GM21576 (cell line): ENCODE measurements around the gene FLG.
"Not testable (repeated sequence)": the region's sequence is repeated elsewhere in the genome, so short reads cannot be mapped to it uniquely, and the experiment has no call there.

Source experiments
- ATAC-seq: cut with Tn5 transposase; IDR thresholded peaks from one replicate; pipeline ENCODE4 v1.9.1; 2021; ENCODE audit warnings: mild to moderate bottlenecking, moderate library complexity; ENCODE audit not compliant: unreplicated experiment

FLG gene

DNA sequence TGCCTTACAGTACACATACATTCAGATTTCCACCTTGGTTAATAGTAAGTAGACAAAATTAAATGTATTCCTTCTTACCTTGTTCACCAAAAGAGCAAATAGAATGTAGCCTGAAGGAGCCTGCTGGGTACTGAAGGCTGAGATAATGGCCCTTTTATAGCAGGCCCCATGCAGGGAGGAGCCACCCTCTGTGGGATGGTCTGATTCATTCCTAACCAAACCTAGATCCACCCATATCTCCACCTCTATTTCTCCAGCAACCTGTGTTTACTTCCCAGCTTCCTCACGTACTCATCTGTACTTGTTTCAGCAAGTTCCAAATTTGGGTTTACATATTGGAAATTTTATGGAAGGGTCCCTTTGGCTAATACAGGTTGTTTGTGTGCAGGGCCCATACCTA is at the start of gene FLG:
TSS of gene FLG (minus strand) at position 129 of the 400 bp plus-strand sequence. CDS start 9,783 bp downstream, outside the sequence.
- ATAC-seq: no peak

DNA sequence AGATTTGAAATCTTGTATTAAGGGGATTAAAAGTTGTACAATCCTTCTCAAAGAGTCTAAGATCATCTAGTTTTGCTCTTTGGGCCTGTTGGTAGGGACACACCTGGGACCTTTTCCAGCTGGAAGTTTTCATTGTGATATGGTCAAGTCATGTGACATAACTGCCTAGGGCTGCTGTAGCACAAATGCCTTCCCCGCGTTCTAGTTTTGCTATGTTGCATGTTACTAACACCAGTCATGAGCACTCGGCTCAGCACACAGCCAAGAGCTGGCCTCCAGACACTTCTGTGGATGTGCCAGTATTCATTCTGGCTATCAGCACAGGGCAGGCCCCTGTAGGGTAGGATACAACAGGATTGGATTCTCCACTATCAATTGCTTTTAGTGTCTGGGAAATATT is 49.4 kb upstream of the FLG start:
- no peak for ATAC-seq

- ATAC-seq: no peak
Measured at GRCh38 chr1:152372672-152373071, 47.6 kb upstream of the FLG start.

GRCh38 chr1:152367436-152367835 is 42.4 kb upstream of the FLG start:
- no peak for ATAC-seq

DNA sequence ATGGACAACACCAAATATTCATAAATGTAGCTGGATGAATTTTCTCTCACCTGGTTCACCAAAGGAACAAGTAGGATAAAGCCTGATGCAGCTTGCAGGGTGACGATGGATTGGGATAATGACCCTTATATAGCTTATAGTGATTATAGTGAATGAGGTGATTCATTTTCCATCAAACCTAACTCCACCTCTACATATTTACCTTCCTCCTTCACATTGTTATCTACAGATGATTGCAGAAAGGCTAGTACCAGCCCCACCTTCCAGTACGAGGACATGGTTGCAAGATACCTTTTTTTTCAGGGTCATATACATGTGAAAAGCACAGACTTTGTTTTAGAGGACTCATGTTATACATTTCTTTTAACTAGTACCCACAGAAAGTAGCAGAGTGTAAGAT is 34.9 kb upstream of the FLG start, which contains the start of gene FLG2:
TSS of gene FLG2 (minus strand) at position 101 of the 400 bp plus-strand sequence. CDS start 1,122 bp downstream, outside the sequence.
- ATAC-seq: no peak

DNA sequence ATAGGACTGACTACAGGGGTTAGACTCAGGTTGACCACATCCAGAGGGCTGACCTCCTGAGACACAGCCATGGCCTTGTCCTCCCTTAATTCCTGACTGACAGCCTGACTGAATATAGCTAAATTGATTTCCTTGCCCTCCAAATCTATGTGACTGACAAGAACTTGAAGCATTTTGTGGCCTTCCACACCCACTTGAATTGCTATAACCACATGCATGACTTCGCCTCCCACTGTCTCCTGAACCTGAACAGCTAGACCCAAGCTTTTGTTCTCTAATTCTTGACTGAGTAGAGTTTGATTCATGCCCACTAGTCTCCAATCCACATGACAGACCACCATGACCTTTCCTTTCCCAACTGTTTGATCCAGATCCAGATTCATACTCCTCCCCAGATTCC is 31.7 kb upstream of the FLG start:
- no peak for ATAC-seq

GRCh38 chr1:152349611-152350010 is 24.6 kb upstream of the FLG start:
- ATAC-seq: no peak

DNA sequence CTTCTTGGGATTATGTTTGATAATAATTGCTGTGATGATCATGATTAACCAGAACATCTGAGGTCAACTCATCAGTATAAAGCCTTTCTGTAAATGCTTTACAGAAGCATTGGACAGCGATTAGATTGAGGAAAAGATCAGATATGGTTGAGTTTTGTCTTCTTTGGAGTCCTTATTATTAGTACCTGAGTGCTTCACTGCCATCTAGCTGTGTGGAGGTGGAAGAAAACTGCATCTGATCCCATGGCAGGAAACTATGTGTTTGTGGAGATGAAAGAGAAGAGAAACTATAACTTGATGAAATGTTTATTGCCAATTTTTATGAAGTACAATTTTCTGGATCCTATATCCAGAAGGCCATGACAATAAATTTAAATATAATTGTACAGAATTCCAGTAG is 23.4 kb upstream of the FLG start:
- ATAC-seq: no peak

DNA sequence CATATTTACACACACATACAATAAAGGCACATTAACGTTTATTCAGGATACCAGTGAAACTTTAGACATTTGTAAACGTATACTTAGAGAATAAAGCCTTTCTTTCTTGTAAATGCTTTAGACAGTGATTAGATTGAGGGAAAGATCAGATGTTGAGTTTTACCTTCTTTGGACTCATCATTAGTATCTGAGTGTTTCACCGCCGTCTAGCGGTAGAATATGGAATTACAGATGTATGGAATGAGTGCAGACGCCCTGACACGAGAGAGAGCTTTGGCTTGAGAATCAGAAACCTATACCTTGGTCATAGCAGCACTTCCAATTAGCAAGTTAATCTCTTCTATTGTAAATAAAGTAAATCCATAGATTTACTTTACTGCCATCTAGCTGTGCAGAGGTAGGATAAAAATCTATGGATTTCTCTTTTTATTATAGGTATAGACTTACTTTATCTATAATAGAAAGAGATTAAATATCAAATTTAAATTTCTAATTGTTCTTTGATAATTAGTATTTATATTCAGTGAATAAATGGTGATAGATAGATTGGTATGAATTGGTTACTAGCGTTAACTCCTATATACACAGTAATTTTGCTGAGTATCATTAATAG is 22.2 kb upstream of the FLG start:
- no peak for ATAC-seq

DNA sequence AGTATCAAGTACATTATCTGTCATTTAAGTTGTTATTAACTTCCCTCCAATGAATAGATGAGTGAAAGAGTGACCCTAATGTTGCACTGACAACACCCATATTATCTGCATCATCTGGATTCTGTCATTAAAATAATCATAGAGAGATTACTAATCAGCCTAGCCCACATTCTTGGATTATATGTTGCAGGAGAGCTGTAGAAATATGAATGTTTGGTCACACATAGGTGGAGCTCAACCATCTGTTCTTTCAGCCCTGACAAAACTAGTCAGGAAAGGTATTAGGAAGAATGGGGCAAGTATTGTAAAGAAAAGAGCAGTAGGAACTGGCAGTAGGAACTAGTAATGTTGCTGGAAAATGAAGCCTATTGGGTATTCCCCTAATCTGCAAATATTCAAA is 19.4 kb upstream of the FLG start:
- no peak for ATAC-seq

DNA sequence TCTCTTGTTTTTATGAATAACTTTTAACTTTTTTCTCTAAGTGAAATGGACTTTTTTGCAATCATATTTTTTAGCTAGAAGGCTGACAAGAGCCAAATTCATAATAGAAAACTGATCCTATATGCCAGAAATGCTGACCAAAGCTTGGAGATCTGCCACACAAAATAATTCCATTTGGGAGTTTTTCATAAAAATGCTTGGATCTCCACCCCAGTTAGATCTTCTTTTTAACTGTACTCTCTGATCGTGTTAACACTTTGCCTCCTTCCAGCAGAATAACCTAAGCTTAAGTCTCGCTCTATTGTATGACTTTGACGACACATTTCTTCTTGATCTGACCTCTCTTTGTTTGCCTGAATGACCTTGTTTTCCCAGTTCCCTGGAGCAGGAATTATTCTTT is 18.0 kb upstream of the FLG start:
- ATAC-seq: no peak

- ATAC-seq: no peak
Measured at GRCh38 chr1:152335399-152335798, 10.4 kb upstream of the FLG start.

GRCh38 chr1:152328801-152329391 is 3.9 kb upstream of the FLG start:
- ATAC-seq: no peak

DNA sequence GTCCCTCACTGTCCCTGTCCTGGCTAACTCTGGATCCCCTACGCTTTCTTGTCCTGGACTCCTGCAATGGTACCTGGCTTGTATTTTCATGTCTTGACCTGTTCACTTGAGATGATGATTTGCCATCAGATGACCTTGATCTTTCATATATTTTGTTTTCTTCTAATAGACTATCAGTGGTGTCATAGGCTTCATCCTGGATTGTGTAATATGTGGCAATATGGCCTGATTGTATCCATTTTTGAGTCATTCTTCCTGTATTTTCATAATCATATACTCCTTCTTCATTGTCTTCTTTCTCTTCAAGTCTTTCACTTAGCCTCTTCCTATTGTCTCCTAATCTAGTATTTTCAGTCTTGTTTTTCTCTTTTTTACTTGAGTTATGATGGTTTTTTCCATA is 11.1 kb downstream of the FLG start:
- ATAC-seq: no peak

GRCh38 chr1:152313319-152313801 is 11.7 kb downstream of the FLG start:
- ATAC-seq: no peak

DNA sequence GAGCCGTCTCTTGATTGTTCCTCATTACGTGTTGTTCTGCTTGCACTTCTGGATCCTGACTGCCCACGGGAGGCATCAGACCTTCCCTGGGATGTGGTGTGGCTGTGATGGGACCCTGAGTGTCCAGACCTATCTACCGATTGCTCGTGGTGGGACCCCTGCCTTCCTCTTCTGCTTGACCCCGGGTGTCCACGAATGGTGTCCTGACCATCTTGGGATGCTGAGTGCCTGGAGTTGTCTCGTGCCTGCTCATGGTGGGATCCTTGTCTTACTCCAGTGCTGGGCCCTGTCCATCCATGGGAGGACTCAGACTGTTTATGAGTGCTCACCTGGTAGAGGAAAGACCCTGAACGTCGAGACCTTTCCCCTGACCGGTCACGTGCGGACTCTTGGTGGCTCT is 12.9 kb downstream of the FLG start:
- ATAC-seq: not testable (repeated sequence)

DNA sequence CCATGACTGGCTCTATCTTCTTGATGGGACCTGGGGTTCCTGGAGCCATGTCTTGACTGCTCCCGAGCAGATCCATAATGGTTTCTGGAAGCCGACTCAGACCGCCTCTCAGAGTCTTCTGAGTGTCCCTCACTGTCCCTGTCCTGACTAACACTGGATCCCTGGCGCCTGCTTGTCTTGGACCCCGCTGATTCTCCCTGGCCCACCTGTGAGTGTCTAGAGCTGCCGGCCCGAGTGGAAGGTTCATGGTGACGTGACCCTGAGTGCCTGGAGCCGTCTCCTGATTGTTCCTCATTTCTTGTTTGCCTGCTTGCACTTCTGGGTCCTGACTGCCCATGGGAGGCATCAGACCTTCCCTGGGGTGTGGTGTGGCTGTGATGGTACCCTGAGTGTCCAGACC is 15.1 kb downstream of the FLG start:
- ATAC-seq: no peak

- ATAC-seq: not testable (repeated sequence)
Measured at GRCh38 chr1:152309320-152309901, 15.6 kb downstream of the FLG start.

DNA sequence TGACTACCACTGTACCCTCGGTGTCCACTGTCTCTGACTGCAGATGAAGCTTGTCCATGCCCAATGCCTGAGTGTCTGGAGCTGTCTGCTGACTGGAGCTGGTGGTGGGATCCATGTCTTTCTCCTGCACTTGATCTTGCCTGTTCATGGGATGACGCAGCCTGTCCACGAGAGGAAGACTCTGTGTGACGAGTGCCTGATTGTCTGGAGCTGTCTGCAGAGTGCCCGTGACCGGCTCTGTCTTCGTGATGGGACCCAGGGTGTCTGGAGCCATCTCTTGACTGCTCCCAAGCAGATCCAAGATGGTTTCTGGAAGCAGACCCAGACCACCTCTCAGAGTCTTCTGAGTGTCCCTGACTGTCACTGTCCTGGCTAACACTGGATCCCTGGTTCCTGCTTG is 16.3 kb downstream of the FLG start:
- ATAC-seq: not testable (repeated sequence)

- ATAC-seq: not testable (repeated sequence)
Measured at GRCh38 chr1:152307970-152308369, 17.1 kb downstream of the FLG start.

DNA sequence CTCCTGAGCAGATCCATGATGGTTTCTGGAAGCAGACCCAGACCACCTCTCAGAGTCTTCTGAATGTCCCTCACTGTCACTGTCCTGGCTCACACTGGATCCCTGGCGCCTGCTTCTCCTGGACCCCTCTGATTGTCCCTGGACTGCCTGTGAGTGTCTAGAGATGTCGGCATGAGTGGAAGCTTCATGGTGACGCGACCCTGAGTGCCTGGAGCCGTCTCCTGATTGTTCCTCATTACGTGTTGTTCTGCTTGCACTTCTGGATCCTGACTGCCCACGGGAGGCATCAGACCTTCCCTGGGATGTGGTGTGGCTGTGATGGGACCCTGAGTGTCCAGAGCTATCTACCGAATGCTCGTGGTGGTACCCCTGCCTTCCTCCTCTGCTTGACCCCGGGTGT is 18.9 kb downstream of the FLG start:
- not testable (repeated sequence) for ATAC-seq

DNA sequence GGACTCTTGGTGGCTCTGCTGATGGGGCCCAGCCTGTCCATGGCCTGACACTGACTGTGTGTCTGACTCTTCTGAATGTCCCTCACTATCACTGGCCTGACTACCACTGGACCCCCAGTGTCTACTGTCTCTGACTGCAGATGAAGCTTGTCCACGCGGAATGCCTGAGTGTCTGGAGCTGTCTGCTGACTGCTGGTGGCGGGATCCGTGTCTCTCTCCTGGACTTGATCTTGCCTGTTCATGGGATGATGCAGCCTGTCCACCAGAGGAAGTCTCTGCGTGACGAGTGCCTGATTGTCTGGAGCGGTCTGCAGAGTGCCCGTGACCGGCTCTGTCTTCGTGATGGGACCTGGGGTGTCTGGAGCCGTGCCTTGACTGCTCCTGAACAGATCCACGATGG is 20.3 kb downstream of the FLG start:
- ATAC-seq: not testable (repeated sequence)
